Heart right ventricle (tissue), 16 donors: ENCODE measurements around the gene QTRT2. TPM values are rescaled to one million over a fixed set of nuclear protein-coding genes. Genes with fewer than 3 reads are reported as not detected.

ENCODE experiments used
- ATAC-seq, 8 donors: fragments of 200-7000 bp; cut with Tn5 transposase; one replicate each; pipeline ENCODE4 v1.9.1; 2020; ENCODE audit warnings: mild to moderate bottlenecking in 8 of 8, moderate library complexity in 8 of 8, moderate number of reproducible peaks in 1 of 8
- DNase-seq, 2 donors: peaks; one replicate each; pipeline ENCODE4 v3.0.0-alpha.2; 2020
- H3K27ac ChIP-seq, 10 donors: fragments of 200-600 bp; sonication (generic) in 2 of 10; one replicate each; pipeline versions ENCODE4 v1.5.0 to v1.8.0; 2020 to 2022; ENCODE audit warnings: mild to moderate bottlenecking in 3 of 10
- H3K27me3 ChIP-seq, 7 donors: fragments of 200-600 bp; one replicate each; pipeline ENCODE4 v1.8.0; 2021 to 2022; ENCODE audit warnings: mild to moderate bottlenecking in 2 of 7
- H3K36me3 ChIP-seq, 9 donors: fragments of 200-600 bp; sonication (generic) in 1 of 9; one replicate each; pipeline versions ENCODE4 v1.5.0 to v1.8.0; 2020 to 2022; ENCODE audit warnings: mild to moderate bottlenecking in 2 of 9
- H3K4me1 ChIP-seq, 9 donors: fragments of 200-600 bp; sonication (generic) in 1 of 9; one replicate each; pipeline versions ENCODE4 v1.5.0 to v1.8.0; 2020 to 2022; ENCODE audit warnings: mild to moderate bottlenecking in 4 of 9
- H3K4me3 ChIP-seq, 10 donors: fragments of 200-600 bp; sonication (generic) in 2 of 10; one replicate each; pipeline versions ENCODE4 v1.5.0 to v1.8.0; 2020 to 2022; ENCODE audit warnings: mild to moderate bottlenecking in 7 of 10, moderate library complexity in 2 of 10
- H3K9me3 ChIP-seq, 11 donors: fragments of 200-600 bp in 10 of 11; sonication (generic) in 2 of 11; one replicate each; pipeline versions ENCODE4 v1.5.0 to v1.8.0; 2013 to 2022; ENCODE audit warnings: mild to moderate bottlenecking in 2 of 11, control low read depth in 1 of 11, moderate library complexity in 1 of 11
- CTCF ChIP-seq, 9 donors: fragments of 200-600 bp; sonication (generic) in 2 of 9; IDR thresholded peaks; one replicate each; pipeline versions ENCODE4 v1.5.0 to v1.8.0; 2021 to 2022; ENCODE audit warnings: antibody characterized with exemption in 9 of 9, mild to moderate bottlenecking in 5 of 9, moderate library complexity in 1 of 9
- WGBS, 2 donors: extraction: QIAGEN DNeasy Blood & Tissue Kit; methylation state at CpG; one replicate each; pipeline ENCODE4 v1.1.7; 2013; ENCODE audit warnings: inconsistent platforms in 1 of 2; 5-methylcytosine and 5-hydroxymethylcytosine counted together
- intact Hi-C, 10 donors: fragments of 100-400 bp; cut with DNase I; formaldehyde crosslinking; loops; one replicate each; pipeline versions ENCODE4 v1.11.1 to v1.14.2; 2022
- polyA plus RNA-seq, 2 donors: library from polyadenylated mRNA; stranded (reverse); fragments of 200-250 nt; gene quantifications; one replicate each; pipeline ENCODE4 v1.2.3, GENCODE V29; 2013
- total RNA-seq, 10 donors: library from RNA; stranded (reverse); fragmentation: NEBNext Ultra II Directional in 3 of 10; extraction: Animal tissue kit (Norgen Biotek cat#: 25700) in 3 of 10; gene quantifications; one replicate each; pipeline versions ENCODE4 v1.2.1 to v1.2.4, GENCODE V29; 2021 to 2023
- donor health status: Arrhythmogenic right ventricular cardiomyopathy.
- donor health status: ischemic (EF 13 %, LVEDD 7.1; RV severe dilation, severe dysfunction).
- donor health status: healthy with polysubstance abuse.
- donor health status: DM: no; HTN: yes; CAD: no.
- donor health status: DM: no; HTN: no; CAD: no.
- donor health status: ischemic (EF 25% LVEDD 6.9; RV normal size, moderate dysfunction).
- donor health status: ischemic (EF 25% LVEDD 5.7; RV mildly dilated, moderate dysfunction).
- donor health status: healthy.
- donor health status: DM: yes; HTN: yes; CAD: no.
- donor health status: Ischemic cardiomyopathy.
- donor health status: ischemic (EF 35%, LVEDD 5.7; RV mildly dilated, moderate dysfunction).
- donor health status: nonischemic (EF 11% LVEDD 7.7; RV severe dilation, severe dysfunction).
- donor health status: DM: yes; HTN: yes; CAD: no.
- donor health status: PGD.
- donor health status: ischemic (EF 29% LVEDD 5.4; RV normal size, mild dysfunction).
- donor health status: nonischemic (EF 23%, LVEDD 6.1; RV moderate dilation, normal function).

QTRT2 gene
- total and polyA plus RNA-seq, 12 donors: 3.4 to 9.7 (median 4.9) TPM

- WGBS, 2 donors: 51 to 52% methylated on average over 1 of the region's 1 CpG
- H3K4me1 ChIP-seq: no peaks in the 10 kb centered on the region
- H3K9me3 ChIP-seq: no peaks in the 10 kb centered on the region
- TF ChIP-seq CTCF (IDR thresholded peaks at IDR 0.05): no peak
- no peak overlapping the region for H3K4me3 ChIP-seq
- no peak overlapping the region for H3K27ac ChIP-seq
- no peaks in the 10 kb centered on the region for H3K27me3 ChIP-seq
- intact Hi-C loops: no loop called here
- H3K36me3 ChIP-seq: peaks cover 0 to 100% (median 50%) of the 10 kb centered on the region in 9 donors
- ATAC-seq (no peak), DNase-seq (no peak)
Measured at GRCh38 chr3:114071786-114072185, 15.2 kb downstream of the QTRT2 start.

GRCh38 chr3:114076711-114077110 is 20.2 kb downstream of the QTRT2 start:
- Histone ChIP-seq H3K9me3 (no peaks in the 10 kb centered on the region), H3K27ac (no peak overlapping the region), H3K4me1 (peaks cover 0 to 5% (median 0%) of the 10 kb centered on the region in 9 donors), H3K36me3 (peaks cover 0 to 100% (median 61%) of the 10 kb centered on the region in 9 donors), H3K27me3 (no peaks in the 10 kb centered on the region), H3K4me3 (no peak overlapping the region)
- WGBS, 2 donors: 88 to 89% methylated on average over 6 of the region's 6 CpGs
- no peak for TF ChIP-seq CTCF (IDR thresholded peaks at IDR 0.05)
- intact Hi-C loops: no loop called here
- DNase-seq (no peak), ATAC-seq (no peak)

GRCh38 chr3:114078126-114078525 is 21.6 kb downstream of the QTRT2 start:
- TF ChIP-seq CTCF (IDR thresholded peaks at IDR 0.05): no peak
- Histone ChIP-seq H3K36me3 (peaks cover 0 to 98% (median 48%) of the 10 kb centered on the region in 9 donors), H3K27me3 (no peaks in the 10 kb centered on the region), H3K4me3 (no peak overlapping the region), H3K4me1 (peaks cover 0 to 5% (median 0%) of the 10 kb centered on the region in 9 donors), H3K9me3 (no peaks in the 10 kb centered on the region), H3K27ac (no peak overlapping the region)
- no peak for DNase-seq
- no peak for ATAC-seq
- intact Hi-C loops: no loop called here

GRCh38 chr3:114079761-114080160 is 23.2 kb downstream of the QTRT2 start:
- 54 to 61% methylated on average over 5 of the region's 5 CpGs for WGBS, 2 donors
- ATAC-seq (peak in 5 of 8 donors; percentile 22 to 53 (median 44)), DNase-seq (no peak)
- Histone ChIP-seq H3K27me3 (no peaks in the 10 kb centered on the region), H3K4me3 (peak overlapping the region in 3 of 10 donors; percentile 0 to 24 (median 13)), H3K27ac (peak overlapping the region in 5 of 10 donors; percentile 1 to 56 (median 14)), H3K36me3 (peaks cover 0 to 98% (median 39%) of the 10 kb centered on the region in 9 donors), H3K9me3 (no peaks in the 10 kb centered on the region), H3K4me1 (peaks cover 0 to 5% (median 0%) of the 10 kb centered on the region in 9 donors)
- no peak for TF ChIP-seq CTCF (IDR thresholded peaks at IDR 0.05)
- intact Hi-C loops: no loop called here
